Inflammatory macrophage treated with lipopolysaccharide for 4 hours (primary cell): Measurements from ENCODE around the gene NTSR2.

ENCODE experiments used
- DNase-seq: peaks from one replicate; pipeline ENCODE4 v3.0.0-alpha.2; 2020

The NTSR2 gene

GRCh38 chr2:11657195-11657594 is 12.8 kb downstream of the NTSR2 start:
- DNase-seq, result no peak

- DNase-seq, result no peak
Observed at GRCh38 chr2:11656671-11657101, 13.3 kb downstream of the NTSR2 start.

- no peak for DNase-seq
Observed at GRCh38 chr2:11656252-11656651, 13.7 kb downstream of the NTSR2 start.

- no peak for DNase-seq
Observed at GRCh38 chr2:11655495-11655894, 14.5 kb downstream of the NTSR2 start.

DNA sequence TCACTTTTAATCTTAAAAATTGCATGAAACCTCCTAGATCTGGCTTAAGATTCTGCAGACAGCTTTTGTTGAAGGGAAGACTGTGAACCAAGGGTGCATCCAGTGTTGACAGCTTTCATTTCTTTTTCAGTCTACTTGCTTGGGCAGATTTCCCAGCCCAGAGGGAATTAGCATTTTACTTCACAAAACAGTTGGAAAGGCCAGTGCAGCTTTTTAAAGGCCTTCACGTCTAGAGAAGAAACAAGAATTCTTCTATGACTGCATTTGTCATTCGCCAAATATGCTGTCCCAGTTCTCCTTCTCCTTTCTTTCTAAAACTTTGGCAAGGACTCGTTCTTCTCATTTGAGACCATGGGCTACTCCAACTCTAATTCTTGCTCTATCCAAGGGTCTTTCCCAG is 17.4 kb downstream of the NTSR2 start:
- no peak for DNase-seq

GRCh38 chr2:11651856-11652548 is 18.0 kb downstream of the NTSR2 start:
- DNase-seq, result no peak

DNA sequence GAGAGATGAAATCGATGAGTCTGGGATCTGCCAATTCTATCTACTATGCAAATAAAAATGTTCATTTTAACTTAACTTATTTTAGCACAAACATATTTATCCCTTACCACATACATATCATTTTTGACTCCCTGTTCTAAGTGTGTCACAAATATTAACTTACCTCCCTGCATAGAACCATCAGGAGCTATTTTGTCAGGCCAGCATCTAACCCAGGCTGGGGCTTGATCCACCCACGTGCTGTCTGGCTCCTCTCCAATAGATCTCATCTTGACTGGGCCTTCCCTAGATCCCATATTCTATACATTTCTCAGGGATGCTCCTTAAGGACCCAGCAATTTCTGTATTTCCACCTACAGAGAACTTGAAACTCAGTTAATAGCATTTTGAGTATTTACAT is 20.9 kb downstream of the NTSR2 start:
- DNase-seq, result no peak

- DNase-seq, result no peak
Observed at GRCh38 chr2:11647834-11648600, 22.0 kb downstream of the NTSR2 start.

- no peak for DNase-seq
Observed at GRCh38 chr2:11646530-11646929, 23.5 kb downstream of the NTSR2 start.

GRCh38 chr2:11644293-11644692 is 25.7 kb downstream of the NTSR2 start:
- no peak for DNase-seq

GRCh38 chr2:11642972-11643371 is 27.0 kb downstream of the NTSR2 start:
- no peak for DNase-seq

DNA sequence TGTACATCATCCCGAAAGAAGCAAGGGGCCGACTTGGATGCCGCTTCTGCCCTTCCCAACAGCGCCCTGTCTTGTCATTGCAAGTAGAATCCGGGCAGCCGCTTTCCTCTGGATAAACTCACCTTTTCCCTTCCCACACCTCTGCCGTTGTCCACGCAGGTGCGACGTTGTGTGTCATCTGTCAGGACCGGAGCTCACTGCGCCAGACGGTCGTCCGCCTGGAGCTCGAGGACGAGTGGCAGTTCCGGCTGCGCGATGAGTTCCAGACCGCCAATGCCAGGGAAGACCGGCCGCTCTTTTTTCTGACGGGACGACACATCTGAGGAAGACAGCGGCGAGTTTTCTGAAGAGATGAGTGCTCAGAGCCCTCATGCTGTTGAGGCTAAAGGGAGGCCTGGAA is 29.9 kb downstream of the NTSR2 start:
- no peak for DNase-seq

DNA sequence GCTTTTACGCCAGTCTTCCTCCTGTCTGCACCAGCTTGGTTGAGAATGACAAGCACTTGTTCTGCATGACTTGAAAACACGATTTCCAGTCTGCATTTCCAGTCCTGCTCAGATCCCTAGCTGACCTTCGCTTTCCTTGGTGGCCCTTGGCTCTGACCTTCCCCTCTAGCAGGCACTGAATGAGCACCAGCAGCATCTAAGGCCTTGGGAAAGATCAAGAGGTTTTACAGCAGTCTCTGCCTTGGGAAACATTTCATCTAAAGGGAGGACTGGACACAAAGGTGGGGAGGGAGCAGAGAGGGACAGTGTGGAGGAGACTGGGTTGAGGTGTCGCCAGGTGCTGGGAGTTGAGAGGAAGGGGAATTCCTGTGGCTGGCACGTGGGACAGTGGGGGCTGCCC is 30.5 kb downstream of the NTSR2 start:
- DNase-seq, result no peak

DNA sequence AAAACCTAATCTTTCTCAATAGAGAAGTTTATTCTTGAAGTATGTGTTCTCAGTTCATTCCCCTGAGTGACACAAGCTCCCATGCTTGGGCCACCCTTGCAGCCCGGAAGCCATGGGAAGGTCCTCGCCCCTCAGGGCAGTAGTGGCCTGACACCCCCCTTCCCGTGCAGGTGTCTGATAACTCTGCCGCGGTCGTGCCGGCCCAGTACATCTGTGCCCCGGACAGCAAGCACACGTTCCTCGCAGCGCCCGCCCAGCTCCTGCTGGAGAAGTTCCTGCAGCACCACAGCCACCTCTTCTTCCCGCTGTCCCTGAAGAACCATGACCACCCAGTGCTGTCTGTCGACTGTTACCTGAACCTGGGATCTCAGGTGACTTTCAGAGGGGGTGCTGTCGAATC is 32.4 kb downstream of the NTSR2 start:
- DNase-seq, result no peak

- no peak for DNase-seq
Observed at GRCh38 chr2:11636593-11637295, 33.3 kb downstream of the NTSR2 start.

- DNase-seq, result no peak
Observed at GRCh38 chr2:11635141-11635540, 34.9 kb downstream of the NTSR2 start.

DNA sequence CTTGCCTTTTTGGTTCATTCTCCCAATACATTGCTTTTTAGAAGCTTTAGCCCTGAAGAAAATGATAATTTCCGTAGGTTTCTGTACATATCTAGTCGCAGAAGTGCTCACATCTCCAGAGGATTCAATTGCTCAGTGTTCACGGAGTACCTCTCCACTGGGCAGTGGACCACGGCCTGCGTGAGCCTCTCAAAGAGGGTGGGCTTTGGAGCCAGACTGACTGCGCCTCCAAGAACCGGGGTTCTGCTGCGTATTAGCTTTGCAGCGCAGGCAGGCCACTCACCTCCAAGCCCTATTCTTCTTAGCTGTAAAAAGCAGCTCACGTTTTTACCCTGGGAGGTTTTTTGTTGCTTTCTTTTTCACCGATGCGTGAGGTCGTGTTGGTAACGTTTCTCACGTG is 35.4 kb downstream of the NTSR2 start:
- no peak for DNase-seq

DNA sequence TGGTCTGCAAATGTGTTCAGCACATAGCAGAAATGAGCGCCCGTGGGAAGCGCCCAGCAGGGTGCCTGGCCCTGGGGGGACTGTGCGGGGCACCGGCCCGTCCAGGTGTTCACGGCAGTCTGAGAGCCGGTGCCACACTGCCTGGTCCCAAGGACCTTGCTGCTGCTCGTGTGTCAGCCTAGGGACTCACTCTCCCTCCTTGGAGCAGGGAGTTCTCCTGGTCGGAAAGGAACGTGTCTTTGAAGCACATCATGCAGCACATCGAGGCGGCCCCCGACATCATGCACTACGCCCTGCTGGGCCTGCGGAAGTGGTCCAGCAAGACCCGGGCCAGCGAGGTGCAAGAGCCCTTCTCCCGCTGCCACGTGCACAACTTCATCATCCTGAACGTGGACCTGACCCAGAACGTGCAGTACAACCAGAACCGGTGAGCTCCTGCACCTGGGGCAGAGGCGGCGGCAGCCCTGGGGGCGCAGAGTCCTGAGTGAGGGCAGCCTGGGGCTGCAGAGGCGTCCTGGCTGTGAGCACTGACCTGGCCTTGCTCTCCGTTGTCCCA is 36.0 kb downstream of the NTSR2 start:
- DNase-seq, result no peak

DNA sequence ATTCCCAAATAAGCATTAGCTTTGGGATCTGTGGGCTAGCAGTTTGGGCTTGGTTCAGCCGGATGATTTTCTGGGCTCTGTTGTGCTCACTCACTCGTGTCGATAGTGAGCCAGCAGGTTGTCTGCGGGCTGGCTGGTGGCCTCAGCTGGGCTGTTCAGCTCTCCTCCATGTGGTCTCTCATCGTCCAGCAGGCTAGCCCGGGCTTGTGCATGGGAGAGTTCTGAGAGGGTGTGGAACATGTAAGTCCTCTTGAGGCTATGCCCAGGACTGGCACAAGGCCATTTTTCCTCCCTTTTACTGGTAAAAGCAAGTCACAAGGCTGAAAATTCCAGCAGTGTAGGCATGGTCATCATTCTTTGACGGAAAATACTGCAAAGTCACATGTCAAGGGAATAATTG is 38.5 kb downstream of the NTSR2 start:
- DNase-seq, result no peak

GRCh38 chr2:11630855-11631254 is 39.1 kb downstream of the NTSR2 start:
- no peak for DNase-seq

GRCh38 chr2:11629851-11630250 is 40.1 kb downstream of the NTSR2 start:
- DNase-seq, result no peak

- DNase-seq, result no peak
Observed at GRCh38 chr2:11629215-11629614, 40.8 kb downstream of the NTSR2 start.

GRCh38 chr2:11628675-11629074 is 41.3 kb downstream of the NTSR2 start:
- DNase-seq, result no peak

GRCh38 chr2:11625671-11626070 is 44.3 kb downstream of the NTSR2 start:
- DNase-seq, result no peak
